Peyer's patch (tissue), 4 donors: ENCODE results near the gene EPB41L3. TPM values are rescaled to one million over a fixed set of nuclear protein-coding genes. Genes with fewer than 3 reads are reported as not detected.
A peak's percentile ranks its signal among the peaks of the same experiment; 100 is the strongest.

Experiments used
- DNase-seq, 3 donors: peaks; one replicate each; pipeline ENCODE4 v3.0.0-alpha.2; 2017 to 2019
- H3K27ac ChIP-seq, 4 donors: fragments of 200-600 bp; sonication (generic); one replicate each; pipeline ENCODE4 v1.5.1; 2016 to 2019
- H3K27me3 ChIP-seq, 2 donors: fragments of 200-600 bp; sonication (generic); one replicate each; pipeline ENCODE4 v1.5.1; 2019
- H3K36me3 ChIP-seq, 3 donors: fragments of 200-600 bp; sonication (generic); one replicate each; pipeline ENCODE4 v1.5.1; 2016 to 2019
- H3K4me1 ChIP-seq, 4 donors: fragments of 200-600 bp; sonication (generic); one replicate each; pipeline ENCODE4 v1.5.1; 2016 to 2019
- H3K4me3 ChIP-seq, 4 donors: fragments of 200-600 bp; sonication (generic); 1 replicate in 3 of 4; 2 replicates in 1 of 4; pipeline ENCODE4 v1.5.1; 2016 to 2019; ENCODE audit warnings: mild to moderate bottlenecking in 1 of 4
- H3K9me3 ChIP-seq, 4 donors: fragments of 200-600 bp; sonication (generic); one replicate each; pipeline ENCODE4 v1.5.1; 2016 to 2019; ENCODE audit warnings: mild to moderate bottlenecking in 1 of 4
- CTCF ChIP-seq, 6 experiments: fragments of 450-650 bp in 4 of 6; fragments of 200-600 bp in 2 of 6; sonication (generic) in 1 of 6; IDR thresholded peaks; one replicate each; pipeline ENCODE4 v1.5.1; 2017 to 2019; ENCODE audit warnings: antibody characterized with exemption in 6 of 6, mild to moderate bottlenecking in 3 of 6, moderate library complexity in 1 of 6
- POLR2A ChIP-seq, 2 donors: fragments of 450-650 bp; IDR thresholded peaks; one replicate each; pipeline ENCODE4 v1.5.1; 2017; ENCODE audit warnings: antibody characterized with exemption in 2 of 2, mild to moderate bottlenecking in 2 of 2, moderate library complexity in 2 of 2
- total RNA-seq, 4 donors: library from RNA; depleted of rRNA; stranded (reverse); fragments of >200 nt; gene quantifications; one replicate each; pipeline ENCODE4 v1.1.0, GENCODE V29; 2016

The EPB41L3 gene
- total RNA-seq, 4 donors from 2014 or later = 234 to 251 (median 248) TPM

- no peak for DNase-seq
- Histone ChIP-seq H3K4me1 (peaks cover 0 to 11% (median 0%) of the 10 kb centered on the region in 4 donors), H3K36me3 (peaks cover 0 to 15% (median 0%) of the 10 kb centered on the region in 3 donors), H3K27me3 (no peaks in the 10 kb centered on the region), H3K9me3 (no peaks in the 10 kb centered on the region), H3K4me3 (no peak overlapping the region), H3K27ac (no peak overlapping the region)
- TF ChIP-seq POLR2A (IDR thresholded peaks at IDR 0.05) (no peak), CTCF (IDR thresholded peaks at IDR 0.05) (no peak)
Measured at GRCh38 chr18:5466256-5466655, 77.5 kb downstream of the EPB41L3 start.

- H3K27me3 ChIP-seq = no peaks in the 10 kb centered on the region
- TF ChIP-seq POLR2A (IDR thresholded peaks at IDR 0.05) = no peak
- no peak for TF ChIP-seq CTCF (IDR thresholded peaks at IDR 0.05)
- DNase-seq = no peak
- H3K4me3 ChIP-seq = no peak overlapping the region
- H3K9me3 ChIP-seq = no peaks in the 10 kb centered on the region
- no peak overlapping the region for H3K27ac ChIP-seq
- peaks cover 0 to 11% (median 0%) of the 10 kb centered on the region in 4 donors for H3K4me1 ChIP-seq
- H3K36me3 ChIP-seq = no peaks in the 10 kb centered on the region
Measured at GRCh38 chr18:5464251-5464650, 79.5 kb downstream of the EPB41L3 start.

- Histone ChIP-seq H3K36me3 (no peaks in the 10 kb centered on the region), H3K27me3 (no peaks in the 10 kb centered on the region), H3K9me3 (no peaks in the 10 kb centered on the region), H3K27ac (peak overlapping the region in 2 of 4 donors; percentile 1 to 3), H3K4me3 (no peak overlapping the region), H3K4me1 (peaks cover 0 to 11% (median 0%) of the 10 kb centered on the region in 4 donors)
- TF ChIP-seq CTCF (IDR thresholded peaks at IDR 0.05) (no peak), POLR2A (IDR thresholded peaks at IDR 0.05) (no peak)
- DNase-seq = no peak
Measured at GRCh38 chr18:5463831-5464230, 80.0 kb downstream of the EPB41L3 start.

GRCh38 chr18:5463390-5463789, 80.4 kb downstream of the EPB41L3 start:
- Histone ChIP-seq H3K27me3 (no peaks in the 10 kb centered on the region), H3K9me3 (no peaks in the 10 kb centered on the region), H3K4me1 (peaks cover 0 to 11% (median 0%) of the 10 kb centered on the region in 4 donors), H3K27ac (peak overlapping the region in 2 of 4 donors; percentile 1 to 15), H3K36me3 (no peaks in the 10 kb centered on the region), H3K4me3 (no peak overlapping the region)
- no peak for TF ChIP-seq POLR2A (IDR thresholded peaks at IDR 0.05)
- TF ChIP-seq CTCF (IDR thresholded peaks at IDR 0.05) = no peak
- DNase-seq = peak in 2 of 3 donors; percentile 22 to 78

GRCh38 chr18:5462227-5462626, 81.6 kb downstream of the EPB41L3 start:
- Histone ChIP-seq H3K36me3 (no peaks in the 10 kb centered on the region), H3K9me3 (no peaks in the 10 kb centered on the region), H3K4me1 (peaks cover 0 to 11% (median 0%) of the 10 kb centered on the region in 4 donors), H3K27me3 (no peaks in the 10 kb centered on the region), H3K4me3 (no peak overlapping the region), H3K27ac (no peak overlapping the region)
- DNase-seq = no peak
- TF ChIP-seq CTCF (IDR thresholded peaks at IDR 0.05) = no peak
- TF ChIP-seq POLR2A (IDR thresholded peaks at IDR 0.05) = no peak

GRCh38 chr18:5461041-5461440, 82.8 kb downstream of the EPB41L3 start:
- no peak for DNase-seq
- Histone ChIP-seq H3K36me3 (no peaks in the 10 kb centered on the region), H3K4me1 (peaks cover 0 to 11% (median 0%) of the 10 kb centered on the region in 4 donors), H3K27me3 (no peaks in the 10 kb centered on the region), H3K27ac (no peak overlapping the region), H3K4me3 (no peak overlapping the region), H3K9me3 (no peaks in the 10 kb centered on the region)
- TF ChIP-seq CTCF (IDR thresholded peaks at IDR 0.05) (no peak), POLR2A (IDR thresholded peaks at IDR 0.05) (no peak)
